Activated naive CD8-positive, alpha-beta T cell treated with anti-CD3 and anti-CD28 coated beads, Interleukin-2, amount 50 U/mL, for 16 hours (primary cell): ENCODE measurements around the gene SCCPDH.

Experiments used
- DNase-seq: peaks from one replicate; pipeline ENCODE4 v3.0.0-alpha.2; 2020; ENCODE audit warnings: low read depth, low spot score

Gene SCCPDH

DNA sequence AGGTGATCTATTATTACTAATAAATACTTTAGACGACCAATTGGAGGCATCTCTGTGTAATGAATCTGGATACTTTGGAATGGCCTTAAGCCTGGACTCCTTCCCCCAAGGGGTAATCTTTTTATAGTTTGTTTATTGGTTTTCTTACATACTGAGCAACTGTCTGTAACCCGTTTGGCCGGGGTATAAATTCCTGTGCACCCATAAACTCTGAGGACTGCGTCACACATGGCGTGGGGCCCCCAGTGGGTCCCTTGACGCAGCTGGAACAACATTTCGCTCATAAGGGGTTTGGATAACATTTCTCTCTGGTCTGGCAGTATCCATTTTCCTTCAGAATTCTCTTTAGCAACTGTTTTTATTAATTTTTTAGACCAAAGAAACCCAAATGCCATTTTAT, 26.5 kb downstream of the SCCPDH start:
- no peak for DNase-seq

GRCh38 chr1:246753670-246754535, 29.7 kb downstream of the SCCPDH start:
- peak; percentile 40 for DNase-seq

DNA sequence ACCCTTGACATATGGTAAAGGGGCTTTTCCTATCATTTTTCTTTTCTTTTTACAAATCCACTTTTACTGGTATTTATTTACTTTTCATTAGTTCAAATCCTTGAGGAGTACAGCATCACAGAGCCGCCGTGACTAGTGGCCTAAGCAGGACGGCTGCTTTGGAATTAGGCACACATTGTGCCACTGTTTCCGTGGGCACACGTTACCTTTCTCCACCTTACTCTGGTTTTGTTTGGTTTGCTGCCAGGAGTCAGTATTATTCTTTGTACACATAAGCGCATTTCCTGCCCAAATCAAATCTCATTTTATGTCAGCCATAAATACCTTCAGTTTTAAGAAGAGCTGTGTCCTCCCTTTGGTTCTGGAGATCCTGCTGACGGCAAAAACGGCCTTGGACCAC, 31.2 kb downstream of the SCCPDH start:
- DNase-seq: no peak

GRCh38 chr1:246760422-246761347, 36.5 kb downstream of the SCCPDH start:
- DNase-seq: no peak

DNA sequence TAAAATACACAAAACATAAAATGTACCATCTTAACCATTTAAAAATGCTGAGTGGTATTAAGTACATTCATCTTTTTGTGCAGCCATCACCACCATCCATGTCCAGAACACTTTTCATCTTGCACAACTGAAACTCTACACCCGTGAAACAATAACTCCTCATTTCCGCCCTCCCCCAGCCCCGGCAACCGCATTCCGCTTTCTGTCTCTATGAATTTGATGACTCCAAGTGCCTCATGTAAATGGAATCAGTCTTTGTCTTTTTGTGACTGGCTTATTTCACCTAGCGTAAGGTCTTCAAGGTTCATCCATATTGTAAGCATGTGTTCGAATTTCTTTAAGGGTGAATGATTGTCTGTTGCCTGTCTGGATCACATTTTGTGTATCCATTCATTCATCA, 37.2 kb downstream of the SCCPDH start:
- DNase-seq: no peak

- DNase-seq: no peak
Observed at GRCh38 chr1:246765521-246765920, 41.3 kb downstream of the SCCPDH start.

DNA sequence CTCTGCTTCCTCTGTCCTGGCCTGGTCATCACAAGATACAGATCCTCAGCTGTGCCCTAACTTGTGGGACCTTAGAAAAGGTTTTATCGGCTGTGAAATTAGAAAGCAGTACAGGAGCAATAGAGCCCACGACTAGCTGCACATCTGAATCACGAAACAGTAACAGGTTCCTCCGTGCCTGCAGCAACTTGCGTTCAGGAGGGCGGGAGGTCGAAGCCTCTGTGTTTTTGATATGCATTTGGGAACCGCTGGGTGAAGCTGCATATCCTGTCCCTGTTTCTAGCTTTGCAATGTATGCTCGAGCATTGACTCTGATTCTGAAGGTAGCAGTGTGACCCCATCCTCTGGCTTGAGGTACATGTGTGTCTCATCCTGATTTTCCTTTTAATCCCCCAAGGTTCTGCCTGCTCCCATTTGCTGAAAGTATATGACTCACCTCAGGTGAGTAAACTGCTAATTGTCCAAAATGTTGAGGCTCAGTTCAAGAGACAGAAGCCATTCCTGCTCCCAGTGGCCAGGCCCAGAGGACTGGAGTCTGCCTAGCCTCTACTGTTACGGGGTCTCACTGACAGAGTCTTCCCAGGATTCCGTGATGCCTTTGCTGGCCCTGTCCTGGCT, 44.3 kb downstream of the SCCPDH start:
- DNase-seq: no peak

- DNase-seq: no peak
Observed at GRCh38 chr1:246769306-246769705, 45.1 kb downstream of the SCCPDH start.

DNA sequence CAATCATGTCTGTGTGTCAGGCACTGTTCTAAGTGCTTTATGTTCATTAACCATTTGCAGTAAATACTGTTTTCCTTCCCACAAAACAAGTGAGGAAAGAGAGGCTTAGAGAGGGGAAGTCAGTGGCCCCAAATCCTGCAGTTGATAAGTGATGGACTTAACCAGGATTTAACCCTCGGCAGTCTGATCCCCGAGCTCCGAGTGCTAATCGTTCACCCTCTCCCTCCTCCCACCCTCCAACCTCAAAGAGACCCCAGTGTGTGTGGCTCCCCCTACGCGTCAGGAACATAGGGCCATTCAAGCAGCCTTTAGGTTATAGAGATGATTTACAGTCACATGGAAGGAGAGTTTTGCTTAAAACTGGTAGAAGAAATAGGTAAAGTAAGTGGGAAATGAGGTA, 47.2 kb downstream of the SCCPDH start:
- no peak for DNase-seq

- no peak for DNase-seq
Observed at GRCh38 chr1:246772686-246773085, 48.5 kb downstream of the SCCPDH start.

DNA sequence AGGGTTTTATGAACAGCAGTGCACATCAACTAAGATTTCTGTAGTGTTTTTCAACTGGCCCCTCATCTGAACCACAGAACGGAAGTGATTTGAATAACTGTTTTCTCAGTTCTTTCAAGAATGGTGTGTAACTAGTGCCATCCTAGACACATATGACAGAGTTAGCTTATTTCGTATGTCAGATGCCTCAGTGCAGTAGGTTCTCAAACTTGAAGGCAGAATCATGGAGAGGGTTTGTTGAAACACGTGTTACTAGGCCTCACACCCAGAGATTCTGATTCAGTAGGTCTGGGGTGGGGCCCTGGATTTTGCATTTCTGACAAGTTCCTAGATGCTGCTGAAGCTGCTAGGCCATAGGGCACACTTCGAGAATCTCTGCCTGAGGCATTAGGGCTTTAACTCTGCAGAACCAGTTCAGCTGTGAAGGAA, 49.0 kb downstream of the SCCPDH start:
- DNase-seq: no peak

GRCh38 chr1:246775531-246776385, 51.5 kb downstream of the SCCPDH start:
- no peak for DNase-seq

DNA sequence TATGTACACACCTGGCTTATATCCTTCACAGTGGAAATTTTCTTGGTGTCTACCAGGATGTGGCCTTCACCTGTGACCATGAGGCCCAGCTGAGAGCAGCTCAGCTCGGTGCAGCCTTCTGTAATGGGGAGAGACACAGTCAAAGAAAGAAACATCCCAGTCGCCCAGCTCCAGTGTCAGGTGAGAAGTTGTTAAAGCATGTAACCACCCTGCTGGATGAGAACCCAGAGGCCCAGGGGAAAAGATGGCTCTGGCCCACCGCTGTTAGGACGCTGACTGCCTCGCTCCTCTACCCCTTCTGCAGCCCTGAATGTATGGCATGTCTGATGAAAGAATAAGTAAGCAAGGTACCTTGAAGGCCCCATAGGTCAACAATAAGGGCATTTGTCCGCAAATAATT, 52.7 kb downstream of the SCCPDH start:
- DNase-seq: no peak

DNA sequence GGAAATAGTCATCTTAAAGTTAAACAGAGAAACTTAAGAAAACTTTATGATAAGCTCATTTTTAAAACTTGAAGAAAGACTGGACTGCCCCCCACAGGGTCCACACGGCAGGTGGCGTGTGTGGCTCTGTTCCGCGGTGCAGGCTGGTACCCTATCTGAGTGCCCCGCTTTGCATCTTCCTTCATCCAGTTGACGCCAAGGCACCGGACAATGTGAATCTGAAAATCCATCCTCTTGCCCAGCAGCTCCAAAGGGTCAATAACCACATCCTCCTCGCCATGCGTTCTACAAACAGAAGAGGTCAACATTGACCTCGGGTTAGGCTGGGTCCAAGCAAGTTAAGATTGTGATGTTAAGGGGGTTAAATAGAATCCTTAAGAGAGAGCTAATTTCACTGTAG, 54.5 kb downstream of the SCCPDH start:
- DNase-seq: no peak

DNA sequence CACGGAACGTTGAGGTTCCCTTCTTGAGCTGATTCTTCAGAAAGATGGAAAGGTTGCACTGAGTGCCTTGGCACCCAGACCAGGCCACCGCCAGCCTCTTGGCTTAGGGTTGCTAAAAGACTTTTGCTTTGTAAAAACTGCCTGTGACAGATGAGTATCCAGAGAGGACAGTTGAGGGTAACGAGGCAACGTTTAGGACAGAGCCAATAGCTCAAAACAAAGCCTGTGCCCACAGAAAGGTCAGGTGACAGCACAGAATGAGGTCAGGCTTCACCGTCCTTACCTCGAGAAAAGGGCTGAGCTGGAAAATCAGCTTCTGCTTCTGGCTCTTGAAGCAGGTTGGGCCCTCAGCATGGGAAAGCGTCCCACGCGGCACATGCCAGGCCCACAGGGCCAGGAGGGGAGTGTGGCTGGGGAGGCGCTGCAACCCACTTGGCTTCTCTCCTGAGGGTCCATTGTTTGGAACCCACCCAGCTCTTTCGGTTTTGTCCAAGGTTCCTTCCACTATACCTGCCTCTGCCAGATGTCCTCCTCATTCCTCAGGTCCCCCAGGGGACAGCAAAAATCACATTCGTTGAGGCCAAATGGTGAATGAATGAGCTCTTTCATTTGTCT, 55.5 kb downstream of the SCCPDH start:
- no peak for DNase-seq

DNA sequence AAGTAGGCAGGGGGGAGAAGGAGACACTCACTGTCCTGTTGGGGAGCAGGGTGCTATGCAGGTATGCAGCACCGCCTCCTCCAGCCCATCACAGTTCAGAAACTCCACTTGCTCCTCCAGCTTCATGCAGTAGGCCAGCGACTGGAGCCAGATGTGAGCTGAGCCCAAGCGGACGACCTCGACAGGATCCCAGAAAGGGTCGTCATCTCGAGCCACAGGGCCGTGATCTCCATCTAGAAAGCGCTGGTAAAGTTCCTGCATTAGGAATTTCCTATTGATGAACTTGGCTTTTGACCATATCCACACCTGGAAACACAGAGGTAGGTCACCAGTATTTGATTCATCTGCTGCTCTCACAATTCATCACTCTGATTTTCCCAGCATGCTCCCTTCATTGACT, 56.1 kb downstream of the SCCPDH start:
- DNase-seq: no peak

DNA sequence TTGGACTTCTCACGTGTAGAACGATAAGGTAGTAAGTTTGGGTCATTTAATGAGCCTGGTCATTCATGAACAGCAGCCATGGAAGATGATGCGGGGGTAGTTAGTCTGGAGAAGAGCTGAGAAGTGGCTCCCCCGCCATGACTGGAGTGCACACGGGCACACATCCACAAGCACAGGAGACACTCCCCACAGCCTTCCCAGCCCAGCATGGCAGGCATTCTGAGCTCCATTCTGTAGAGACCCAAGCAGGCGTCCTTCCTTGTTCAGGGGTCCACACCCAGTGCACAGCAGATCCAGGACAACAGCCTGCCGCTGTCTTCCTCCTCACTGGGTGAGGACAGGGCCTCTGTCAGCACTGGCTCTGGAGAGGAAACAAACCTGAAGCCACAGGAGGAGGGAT, 57.0 kb downstream of the SCCPDH start:
- no peak for DNase-seq

GRCh38 chr1:246782120-246782900, 58.1 kb downstream of the SCCPDH start:
- DNase-seq: no peak

- no peak for DNase-seq
Observed at GRCh38 chr1:246784621-246785493, 60.6 kb downstream of the SCCPDH start.
